ENCODE results near the gene STMN1. TPM values are rescaled to one million over a fixed set of nuclear protein-coding genes. Genes with fewer than 3 reads are reported as not detected.

The STMN1 gene
- total and polyA plus RNA-seq, 10 of the 15 experiments (the other 5 are each of a cell fraction or from before 2014, with no cell fraction given) = 220 to 1,272 (median 603) TPM

DNA sequence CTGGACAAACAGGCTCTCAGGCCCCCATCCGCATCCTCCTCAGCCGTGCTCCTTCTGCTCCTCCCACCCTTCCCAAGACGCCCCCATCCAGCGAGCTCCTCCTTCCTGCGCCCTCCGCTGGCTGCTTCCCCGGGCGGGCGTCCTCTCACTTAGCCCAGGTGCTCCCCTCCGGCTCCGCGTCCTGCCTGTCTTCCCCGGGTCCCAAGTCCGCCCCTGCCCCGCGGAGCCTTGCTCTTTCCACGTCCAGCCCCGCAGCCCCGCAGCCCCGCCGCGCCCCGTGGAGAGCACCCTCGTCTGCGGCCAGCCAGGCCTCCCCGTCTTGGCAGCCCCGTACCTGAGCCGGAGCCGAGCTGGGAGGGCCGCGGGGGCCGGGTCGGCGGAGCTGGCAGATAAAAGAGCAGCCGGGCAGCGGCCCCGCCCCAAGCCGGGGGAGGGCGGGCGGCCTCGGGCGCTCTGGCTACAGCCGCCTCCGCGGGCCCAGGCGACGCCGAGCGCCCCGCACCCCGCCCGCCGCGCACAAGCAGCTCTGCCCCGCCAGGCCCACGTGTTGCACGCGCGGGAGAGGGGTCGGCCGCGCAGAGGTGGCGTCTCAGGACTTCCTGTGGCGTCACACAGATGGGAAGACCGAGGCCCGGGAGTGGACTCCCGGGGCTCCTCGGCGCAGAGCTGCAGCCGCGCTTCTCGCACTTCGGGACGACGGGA lies 30.9 kb downstream of the STMN1 start, which contains the start of gene PAQR7 (continued):
- peak; percentile 84 for TF ChIP-seq LARP7 (IDR thresholded peaks at IDR 0.05)
- peak; percentile 59 for TF ChIP-seq NR2F1 (conservative IDR thresholded peaks at IDR 0.05)
- TF ChIP-seq EGR1 (IDR thresholded peaks at IDR 0.05; ENCODE audit: borderline replicate concordance in 1 of 2, low read depth in 2 of 2, low read length in 2 of 2) = peak in 1 of 2 experiments; percentile 77; a peak in 1 of 3 replicates
- TF ChIP-seq, protein P1, sequence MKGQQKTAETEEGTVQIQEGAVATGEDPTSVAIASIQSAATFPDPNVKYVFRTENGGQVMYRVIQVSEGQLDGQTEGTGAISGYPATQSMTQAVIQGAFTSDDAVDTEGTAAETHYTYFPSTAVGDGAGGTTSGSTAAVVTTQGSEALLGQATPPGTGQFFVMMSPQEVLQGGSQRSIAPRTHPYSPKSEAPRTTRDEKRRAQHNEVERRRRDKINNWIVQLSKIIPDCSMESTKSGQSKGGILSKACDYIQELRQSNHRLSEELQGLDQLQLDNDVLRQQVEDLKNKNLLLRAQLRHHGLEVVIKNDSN (IDR thresholded peaks at IDR 0.05; ENCODE audit: borderline replicate concordance, extremely low read length, insufficient read depth, low read depth, low read length) = peak; percentile 73
- TF ChIP-seq CEBPB (IDR thresholded peaks at IDR 0.05; ENCODE audit: borderline replicate concordance in 1 of 2, low read depth in 2 of 2, low read length in 2 of 2) = no peak
- peak; percentile 62; the same call in 1 of the 2 replicates for TF ChIP-seq CREM (IDR thresholded peaks at IDR 0.05; ENCODE audit: low read depth)
- TF ChIP-seq GATAD2B (conservative IDR thresholded peaks at IDR 0.05; ENCODE audit: low read depth) = peak; percentile 71
- TF ChIP-seq POLR2A (IDR thresholded peaks at IDR 0.05; ENCODE audit: low read depth, low read length) = peak; percentile 51; the same call in 1 of the 2 replicates
- 0 out of 2 replicates have a peak, but pooled peaks have one; percentile 17 for TF ChIP-seq SMARCA5 (IDR thresholded peaks at IDR 0.05)
- peak; percentile 76; the same call in 1 of the 2 replicates for TF ChIP-seq MXI1 (IDR thresholded peaks at IDR 0.05; ENCODE audit: low read depth, low read length)
- TF ChIP-seq KDM1A (IDR thresholded peaks at IDR 0.05; ENCODE audit: borderline replicate concordance) = no peak
- TF ChIP-seq CBFB (IDR thresholded peaks at IDR 0.05; ENCODE audit: low read depth) = no peak
- TF ChIP-seq, protein P2, sequence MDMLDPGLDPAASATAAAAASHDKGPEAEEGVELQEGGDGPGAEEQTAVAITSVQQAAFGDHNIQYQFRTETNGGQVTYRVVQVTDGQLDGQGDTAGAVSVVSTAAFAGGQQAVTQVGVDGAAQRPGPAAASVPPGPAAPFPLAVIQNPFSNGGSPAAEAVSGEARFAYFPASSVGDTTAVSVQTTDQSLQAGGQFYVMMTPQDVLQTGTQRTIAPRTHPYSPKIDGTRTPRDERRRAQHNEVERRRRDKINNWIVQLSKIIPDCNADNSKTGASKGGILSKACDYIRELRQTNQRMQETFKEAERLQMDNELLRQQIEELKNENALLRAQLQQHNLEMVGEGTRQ (IDR thresholded peaks at IDR 0.05; ENCODE audit: borderline replicate concordance, low read depth, low read length) = peak; percentile 13
- TF ChIP-seq, protein P3, sequence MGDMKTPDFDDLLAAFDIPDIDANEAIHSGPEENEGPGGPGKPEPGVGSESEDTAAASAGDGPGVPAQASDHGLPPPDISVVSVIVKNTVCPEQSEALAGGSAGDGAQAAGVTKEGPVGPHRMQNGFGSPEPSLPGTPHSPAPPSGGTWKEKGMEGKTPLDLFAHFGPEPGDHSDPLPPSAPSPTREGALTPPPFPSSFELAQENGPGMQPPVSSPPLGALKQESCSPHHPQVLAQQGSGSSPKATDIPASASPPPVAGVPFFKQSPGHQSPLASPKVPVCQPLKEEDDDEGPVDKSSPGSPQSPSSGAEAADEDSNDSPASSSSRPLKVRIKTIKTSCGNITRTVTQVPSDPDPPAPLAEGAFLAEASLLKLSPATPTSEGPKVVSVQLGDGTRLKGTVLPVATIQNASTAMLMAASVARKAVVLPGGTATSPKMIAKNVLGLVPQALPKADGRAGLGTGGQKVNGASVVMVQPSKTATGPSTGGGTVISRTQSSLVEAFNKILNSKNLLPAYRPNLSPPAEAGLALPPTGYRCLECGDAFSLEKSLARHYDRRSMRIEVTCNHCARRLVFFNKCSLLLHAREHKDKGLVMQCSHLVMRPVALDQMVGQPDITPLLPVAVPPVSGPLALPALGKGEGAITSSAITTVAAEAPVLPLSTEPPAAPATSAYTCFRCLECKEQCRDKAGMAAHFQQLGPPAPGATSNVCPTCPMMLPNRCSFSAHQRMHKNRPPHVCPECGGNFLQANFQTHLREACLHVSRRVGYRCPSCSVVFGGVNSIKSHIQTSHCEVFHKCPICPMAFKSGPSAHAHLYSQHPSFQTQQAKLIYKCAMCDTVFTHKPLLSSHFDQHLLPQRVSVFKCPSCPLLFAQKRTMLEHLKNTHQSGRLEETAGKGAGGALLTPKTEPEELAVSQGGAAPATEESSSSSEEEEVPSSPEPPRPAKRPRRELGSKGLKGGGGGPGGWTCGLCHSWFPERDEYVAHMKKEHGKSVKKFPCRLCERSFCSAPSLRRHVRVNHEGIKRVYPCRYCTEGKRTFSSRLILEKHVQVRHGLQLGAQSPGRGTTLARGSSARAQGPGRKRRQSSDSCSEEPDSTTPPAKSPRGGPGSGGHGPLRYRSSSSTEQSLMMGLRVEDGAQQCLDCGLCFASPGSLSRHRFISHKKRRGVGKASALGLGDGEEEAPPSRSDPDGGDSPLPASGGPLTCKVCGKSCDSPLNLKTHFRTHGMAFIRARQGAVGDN (IDR thresholded peaks at IDR 0.05) = peak; percentile 98
- TF ChIP-seq, protein P4, sequence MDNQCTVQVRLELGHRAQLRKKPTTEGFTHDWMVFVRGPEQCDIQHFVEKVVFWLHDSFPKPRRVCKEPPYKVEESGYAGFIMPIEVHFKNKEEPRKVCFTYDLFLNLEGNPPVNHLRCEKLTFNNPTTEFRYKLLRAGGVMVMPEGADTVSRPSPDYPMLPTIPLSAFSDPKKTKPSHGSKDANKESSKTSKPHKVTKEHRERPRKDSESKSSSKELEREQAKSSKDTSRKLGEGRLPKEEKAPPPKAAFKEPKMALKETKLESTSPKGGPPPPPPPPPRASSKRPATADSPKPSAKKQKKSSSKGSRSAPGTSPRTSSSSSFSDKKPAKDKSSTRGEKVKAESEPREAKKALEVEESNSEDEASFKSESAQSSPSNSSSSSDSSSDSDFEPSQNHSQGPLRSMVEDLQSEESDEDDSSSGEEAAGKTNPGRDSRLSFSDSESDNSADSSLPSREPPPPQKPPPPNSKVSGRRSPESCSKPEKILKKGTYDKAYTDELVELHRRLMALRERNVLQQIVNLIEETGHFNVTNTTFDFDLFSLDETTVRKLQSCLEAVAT (IDR thresholded peaks at IDR 0.05) = no peak
- TF ChIP-seq NFYB (IDR thresholded peaks at IDR 0.05; ENCODE audit: insufficient read depth, low read depth, low read length) = no peak
- TF ChIP-seq SP1 (IDR thresholded peaks at IDR 0.05; ENCODE audit: low read depth, low read length) = no peak
- TF ChIP-seq MEF2B (IDR thresholded peaks at IDR 0.05; ENCODE audit: partially characterized antibody, poor library complexity, severe bottlenecking) = no peak
- TF ChIP-seq MEF2A (IDR thresholded peaks at IDR 0.05; ENCODE audit: insufficient read depth, low read depth, low read length) = no peak
- peak; percentile 5 to 62; a peak in 3 of 4 replicates for TF ChIP-seq IKZF2 (IDR thresholded peaks at IDR 0.05)
- TF ChIP-seq TCF3 (IDR thresholded peaks at IDR 0.05; ENCODE audit: borderline replicate concordance, insufficient read depth, low read depth, low read length) = 0 out of 2 replicates have a peak, but pooled peaks have one; percentile 8
- TF ChIP-seq ZZZ3 (IDR thresholded peaks at IDR 0.05; ENCODE audit: control insufficient read depth, insufficient read length, low read depth) = no peak
- TF ChIP-seq WRNIP1 (IDR thresholded peaks at IDR 0.05; ENCODE audit: borderline replicate concordance, low read depth, low read length) = no peak
- 0 out of 2 replicates have a peak, but pooled peaks have one; percentile 39 for TF ChIP-seq HDGF (IDR thresholded peaks at IDR 0.05)
